GM19455 (cell line): Measurements from ENCODE around the gene MEX3D.
"Not testable (repeated sequence)": the region's sequence is repeated elsewhere in the genome, so short reads cannot be mapped to it uniquely, and the experiment has no call there.

Experiments
- ATAC-seq: cut with Tn5 transposase; IDR thresholded peaks from one replicate; pipeline ENCODE4 v1.9.1; 2021; ENCODE audit not compliant: unreplicated experiment

MEX3D gene

GRCh38 chr19:1522061-1522460 lies 46.1 kb downstream of the MEX3D start:
- no peak for ATAC-seq

DNA sequence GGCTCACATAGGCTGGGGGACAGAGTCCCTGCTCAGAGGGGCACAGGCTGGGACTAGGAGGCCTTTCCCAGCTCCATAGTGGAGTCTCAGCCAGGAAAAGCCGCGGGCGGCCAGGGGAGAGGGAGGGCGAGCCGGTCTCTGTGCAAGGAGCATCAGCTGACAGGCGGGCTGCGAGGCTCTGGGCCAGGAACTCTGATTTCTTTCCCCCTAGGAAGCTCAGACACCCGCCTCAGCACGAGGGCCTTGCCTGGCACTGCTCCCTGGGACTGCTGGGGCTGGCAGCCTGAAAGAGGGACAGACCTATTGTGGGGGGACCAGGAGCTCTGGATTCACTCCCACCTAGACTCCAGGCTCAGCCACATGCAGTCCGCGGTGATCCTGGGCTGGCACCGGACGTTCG lies 46.5 kb downstream of the MEX3D start:
- ATAC-seq: no peak

GRCh38 chr19:1520203-1520780 lies 47.8 kb downstream of the MEX3D start:
- no peak for ATAC-seq

DNA sequence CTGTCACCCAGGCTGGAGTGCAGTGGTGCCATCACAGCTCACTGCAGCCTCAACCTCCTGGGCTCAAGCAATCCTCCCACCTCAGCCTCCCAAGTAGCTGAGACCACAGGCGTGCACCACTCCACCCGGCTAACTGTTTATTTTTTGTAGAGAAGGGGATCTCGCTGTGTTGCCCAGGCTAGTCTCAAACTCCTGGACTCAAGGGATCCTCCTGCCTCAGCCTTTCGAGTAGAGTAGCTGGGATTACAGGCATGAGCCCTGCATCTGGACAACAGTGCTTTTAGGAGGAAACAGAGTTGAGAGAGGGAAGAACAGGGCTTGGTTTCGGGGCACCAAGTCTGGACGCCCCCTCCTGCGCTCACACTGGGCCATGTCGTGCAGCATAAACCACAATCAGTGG lies 48.3 kb downstream of the MEX3D start:
- ATAC-seq: not testable (repeated sequence)

DNA sequence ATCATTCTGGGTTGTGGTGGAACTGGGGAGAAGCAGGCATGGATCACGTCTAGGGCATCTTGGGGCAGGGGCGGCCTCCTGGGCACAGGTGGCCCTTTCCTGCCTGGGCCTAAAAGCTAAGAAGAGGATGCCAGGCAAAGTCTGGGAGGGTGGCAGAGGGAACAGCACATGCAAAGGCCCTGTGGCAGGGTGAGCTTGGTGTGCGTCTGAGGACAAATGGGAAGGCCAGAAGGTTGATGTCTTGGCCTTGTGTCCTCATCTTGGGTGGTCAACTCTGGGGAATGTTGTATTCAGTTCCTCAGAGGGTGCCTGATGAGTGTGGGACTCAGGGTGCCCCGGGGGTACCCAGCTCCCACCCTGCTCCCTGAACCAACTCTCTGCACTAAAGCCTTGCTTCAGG lies 49.7 kb downstream of the MEX3D start:
- ATAC-seq: no peak

DNA sequence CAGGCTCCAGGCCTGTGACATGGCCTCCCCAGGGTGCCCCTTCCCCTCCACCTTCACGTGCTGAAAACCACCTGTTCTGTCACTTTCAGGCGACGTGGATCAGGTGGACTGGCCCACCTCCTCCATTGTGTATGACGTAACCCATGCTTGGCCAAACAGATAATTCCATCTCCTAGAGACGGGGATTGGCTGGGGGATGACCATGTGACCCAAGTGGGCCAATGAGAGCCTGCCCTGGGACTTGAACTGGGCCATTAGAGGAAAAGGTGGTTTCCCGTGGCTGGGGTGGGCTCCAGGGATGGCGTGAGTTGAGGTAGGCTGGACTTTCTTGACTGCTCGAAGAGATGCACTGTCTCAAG lies 51.8 kb downstream of the MEX3D start:
- no peak for ATAC-seq

DNA sequence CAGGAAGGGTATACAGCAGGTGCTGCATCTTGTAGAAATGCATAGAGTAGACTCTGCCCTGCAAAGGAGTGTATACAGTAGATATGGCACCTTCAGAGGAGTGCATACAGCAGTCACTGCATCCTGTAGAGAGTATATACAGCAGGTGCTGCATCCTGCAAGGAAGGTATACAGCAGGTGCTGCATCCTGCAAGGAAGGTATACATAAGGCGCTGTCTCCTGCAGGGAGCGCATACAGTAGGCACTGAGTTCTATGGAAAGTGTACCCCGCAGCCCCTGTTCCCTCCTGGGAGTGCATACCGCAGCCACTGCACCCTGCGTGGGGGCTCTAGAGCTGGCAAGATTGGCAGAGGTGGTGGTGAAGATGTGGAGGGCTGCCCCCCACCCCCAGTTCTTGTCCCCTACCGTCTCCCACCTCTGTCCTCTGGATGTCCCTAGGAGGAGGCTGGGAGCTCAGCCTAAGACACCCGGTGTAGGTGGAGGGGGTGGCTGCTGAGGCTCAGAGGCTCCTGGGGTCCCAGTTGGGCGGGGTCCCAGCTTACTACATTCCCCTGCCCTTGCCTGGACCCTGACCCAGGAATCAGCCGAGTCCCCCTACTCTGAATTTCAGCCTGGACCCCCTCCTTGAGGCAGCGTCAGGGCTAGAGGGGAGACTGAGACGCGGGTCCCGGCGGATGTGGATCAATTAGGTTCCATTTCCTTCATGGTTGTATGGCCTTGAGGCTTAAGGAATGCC lies 53.0 kb downstream of the MEX3D start:
- ATAC-seq: no peak

DNA sequence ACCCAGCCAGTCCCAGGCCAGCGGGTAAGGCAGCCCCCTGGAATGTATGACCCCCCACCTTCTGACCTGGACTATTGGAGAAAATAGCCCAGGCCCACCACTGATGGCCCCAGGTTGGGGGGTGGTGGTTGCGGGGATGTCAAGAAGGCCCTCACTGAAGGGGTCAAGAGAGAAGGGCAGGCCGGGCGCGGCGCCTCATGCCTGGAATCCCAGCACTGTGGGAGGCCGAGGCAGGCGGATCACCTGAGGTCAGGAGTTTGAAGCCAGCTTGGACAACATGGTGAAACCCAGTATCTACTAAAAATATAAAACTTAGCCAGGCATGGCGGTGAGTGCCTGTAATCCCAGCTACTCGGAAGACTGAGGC lies 53.8 kb downstream of the MEX3D start:
- ATAC-seq: no peak

- ATAC-seq: no peak
Measured at GRCh38 chr19:1513499-1514294, 54.4 kb downstream of the MEX3D start.

- ATAC-seq: no peak
Measured at GRCh38 chr19:1512671-1513498, 55.2 kb downstream of the MEX3D start, which contains the start of gene ADAMTSL5. ADAMTSL5 (minus strand) TSS chr19:1513019; CDS start chr19:1510943, 2,076 bp downstream.

DNA sequence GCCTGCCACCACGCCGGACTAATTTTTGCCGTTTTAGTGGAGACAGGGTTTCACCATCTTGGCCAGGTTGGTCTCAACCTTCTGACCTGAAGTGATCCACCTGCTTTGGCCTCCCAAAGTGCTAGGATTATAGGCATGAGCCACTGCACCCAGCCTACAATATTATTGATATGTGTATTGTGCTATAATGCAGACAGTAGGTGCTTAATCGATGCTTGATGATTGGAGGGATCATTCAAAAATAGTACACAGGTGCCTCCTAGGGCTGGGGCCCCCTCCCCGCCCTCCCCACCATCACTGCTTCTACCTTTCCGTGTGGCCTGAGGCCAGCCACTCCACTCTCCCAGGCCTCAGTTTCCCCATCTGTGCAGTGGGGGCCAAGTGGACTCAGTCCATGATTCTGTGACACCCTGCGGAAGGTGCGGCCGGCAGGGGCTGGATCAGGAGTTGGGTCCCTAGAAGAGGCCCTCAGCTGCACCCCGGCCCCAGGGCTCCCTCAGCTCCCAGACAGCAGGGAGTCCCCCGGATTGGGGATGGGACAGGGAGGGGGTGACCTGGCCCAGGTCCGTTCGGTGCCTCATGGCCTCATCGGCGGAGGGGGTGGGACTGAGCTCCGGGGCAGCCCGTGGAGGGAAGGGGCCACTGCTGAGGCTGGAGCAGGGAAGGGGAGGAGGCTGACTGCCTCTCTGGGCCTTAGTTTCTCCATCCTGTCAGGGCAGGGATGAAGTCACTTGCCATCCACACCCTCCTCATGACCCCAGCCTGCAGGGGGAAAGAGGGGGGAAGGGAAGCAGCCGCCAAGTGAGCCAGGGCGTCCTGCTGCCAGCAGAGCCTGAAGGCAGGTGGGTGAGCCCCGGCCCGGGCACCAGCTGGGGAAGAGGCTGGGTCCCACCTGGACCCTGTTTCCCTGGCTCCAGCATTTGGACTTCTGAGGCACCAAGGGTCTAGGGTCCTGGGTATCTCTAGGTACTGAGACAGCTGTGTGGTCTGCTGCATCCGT lies 56.5 kb downstream of the MEX3D start:
- no peak for ATAC-seq

- no peak for ATAC-seq
Measured at GRCh38 chr19:1510807-1511206, 57.3 kb downstream of the MEX3D start.

GRCh38 chr19:1510442-1510806 lies 57.7 kb downstream of the MEX3D start:
- no peak for ATAC-seq

- ATAC-seq: no peak
Measured at GRCh38 chr19:1509602-1510441, 58.3 kb downstream of the MEX3D start.

- no peak for ATAC-seq
Measured at GRCh38 chr19:1508507-1508856, 59.6 kb downstream of the MEX3D start.

DNA sequence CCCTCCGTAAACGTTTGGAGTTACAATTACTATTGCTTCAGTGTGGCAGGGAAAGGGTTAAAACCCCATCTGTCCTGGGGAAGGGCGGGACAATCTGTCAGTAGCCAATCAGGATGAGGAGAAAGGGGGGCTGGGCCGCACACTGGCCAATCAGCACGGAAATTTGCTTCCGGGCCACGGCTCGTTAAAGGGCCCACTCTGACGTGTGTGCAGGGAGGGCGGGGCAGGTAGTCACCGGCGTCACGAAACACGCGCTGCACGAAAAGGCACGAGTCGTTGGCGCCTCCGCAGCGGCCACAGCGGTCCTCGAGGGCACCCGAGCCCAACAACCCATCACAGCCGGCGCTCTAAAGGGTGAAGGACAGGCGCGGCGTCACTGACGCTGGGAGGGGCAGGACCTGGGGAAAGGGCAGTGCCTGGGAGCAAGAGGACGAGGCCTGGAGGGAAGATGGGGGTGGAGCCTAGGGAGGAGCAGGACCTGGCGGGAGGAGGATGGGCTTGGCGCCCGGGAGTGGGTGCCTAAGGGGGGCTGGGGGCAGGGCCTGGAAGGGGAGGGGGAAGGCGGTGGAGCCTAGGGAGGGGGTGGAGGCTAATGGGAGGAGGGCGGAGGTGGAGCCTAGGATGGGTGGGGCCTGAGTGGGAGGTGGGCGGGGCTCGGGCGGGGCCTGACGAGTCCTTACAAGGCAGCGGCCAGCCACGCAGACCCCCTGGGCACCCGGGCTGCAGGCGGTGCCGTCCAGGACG lies 60.2 kb downstream of the MEX3D start:
- ATAC-seq: no peak

DNA sequence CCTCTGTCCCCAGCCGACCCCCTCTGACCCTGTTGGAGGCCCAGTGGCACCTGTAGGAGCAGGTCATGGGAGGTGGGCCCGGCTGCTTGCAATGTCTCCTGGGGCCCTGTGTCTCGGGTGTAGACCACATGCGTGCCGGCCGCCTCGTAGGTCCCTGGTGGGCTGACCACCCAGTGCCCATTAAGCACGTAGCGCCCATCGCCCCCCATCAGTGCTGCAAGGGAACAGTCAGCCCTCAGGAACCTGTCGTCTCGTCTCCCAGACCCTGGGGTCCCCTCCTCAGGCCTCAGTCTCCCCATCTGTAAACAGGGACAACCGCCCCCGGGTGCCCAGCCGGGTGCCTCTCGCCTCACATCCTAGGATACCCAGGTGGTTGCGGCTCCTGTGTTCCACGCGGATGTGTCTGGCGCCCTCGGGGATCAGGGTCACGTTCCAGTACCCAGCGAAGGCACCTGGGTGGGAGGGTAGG lies 60.9 kb downstream of the MEX3D start:
- no peak for ATAC-seq
